Breast epithelium (tissue), 3 donors: ENCODE results near the gene LRRC49.

Experiments used
- CTCF ChIP-seq, 3 donors: fragments of 450-650 bp; IDR thresholded peaks; one replicate each; pipeline ENCODE4 v1.5.1; 2016 to 2017; ENCODE audit warnings: antibody characterized with exemption in 3 of 3, mild to moderate bottlenecking in 3 of 3, moderate library complexity in 3 of 3
- POLR2A ChIP-seq: fragments of 450-650 bp; IDR thresholded peaks from one replicate; pipeline ENCODE4 v1.6.1; 2016; ENCODE audit warnings: antibody characterized with exemption, mild to moderate bottlenecking, moderate library complexity
- POLR2AphosphoS5 ChIP-seq, 3 donors: sonication (generic); formaldehyde crosslinking; IDR thresholded peaks; one replicate each; pipeline ENCODE4 v1.6.1; 2017; ENCODE audit warnings: antibody characterized with exemption in 3 of 3

- TF ChIP-seq CTCF (IDR thresholded peaks at IDR 0.05) (no peak), POLR2A (no peak), POLR2AphosphoS5 (IDR thresholded peaks at IDR 0.05) (no peak)
These were observed 58.3 kb downstream of the LRRC49 start for GRCh38 chr15:70950953-70951352.
